HuH-7 (cell line): Measurements from ENCODE around the gene KCNQ4.

ENCODE experiments used
- DNase-seq: peaks from one replicate; pipeline ENCODE4 v3.0.0; 2011; ENCODE audit warnings: low spot score

KCNQ4 gene

GRCh38 chr1:40755067-40755466, 28.5 kb upstream of the KCNQ4 start:
- no peak for DNase-seq

DNA sequence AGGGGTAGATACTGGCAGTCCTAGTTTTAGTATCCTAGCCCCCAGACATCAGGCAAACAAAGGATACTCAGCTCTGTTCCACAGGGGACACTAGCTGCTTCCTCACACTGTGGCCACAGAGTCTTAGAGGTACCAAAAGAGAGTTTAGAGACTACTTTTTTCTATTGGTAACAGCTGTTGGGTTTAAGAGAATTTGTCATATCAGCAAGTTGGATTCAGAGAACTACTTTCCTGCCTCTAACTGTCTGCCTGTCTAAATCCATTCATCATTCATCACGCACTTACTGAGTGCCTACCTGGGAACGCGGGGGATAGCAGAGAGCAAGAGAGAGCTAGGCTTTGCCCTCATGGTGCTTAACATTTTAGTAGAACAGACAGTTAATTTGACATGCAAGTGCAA, 27.1 kb upstream of the KCNQ4 start:
- no peak for DNase-seq

DNA sequence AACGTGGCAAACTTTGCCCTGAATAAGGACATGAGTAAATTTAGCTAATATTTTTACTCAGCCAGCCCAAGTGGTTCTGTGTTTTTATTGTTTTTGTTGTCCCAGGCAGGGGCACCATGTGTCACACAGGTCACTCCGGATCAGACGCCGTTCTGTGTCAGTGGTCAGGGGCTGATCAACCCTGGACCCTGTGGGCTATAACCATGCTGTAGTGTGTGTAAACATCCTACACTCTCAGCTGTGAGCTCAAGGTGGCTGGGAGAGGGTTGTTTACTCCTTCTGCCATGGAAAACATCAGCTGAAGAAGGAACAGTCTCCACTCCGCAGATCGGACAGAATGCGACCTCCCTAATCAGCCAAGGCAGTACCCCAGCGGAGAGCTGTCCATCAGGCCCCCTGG, 26.5 kb upstream of the KCNQ4 start:
- no peak for DNase-seq

GRCh38 chr1:40758004-40758403, 25.6 kb upstream of the KCNQ4 start:
- DNase-seq, result no peak

DNA sequence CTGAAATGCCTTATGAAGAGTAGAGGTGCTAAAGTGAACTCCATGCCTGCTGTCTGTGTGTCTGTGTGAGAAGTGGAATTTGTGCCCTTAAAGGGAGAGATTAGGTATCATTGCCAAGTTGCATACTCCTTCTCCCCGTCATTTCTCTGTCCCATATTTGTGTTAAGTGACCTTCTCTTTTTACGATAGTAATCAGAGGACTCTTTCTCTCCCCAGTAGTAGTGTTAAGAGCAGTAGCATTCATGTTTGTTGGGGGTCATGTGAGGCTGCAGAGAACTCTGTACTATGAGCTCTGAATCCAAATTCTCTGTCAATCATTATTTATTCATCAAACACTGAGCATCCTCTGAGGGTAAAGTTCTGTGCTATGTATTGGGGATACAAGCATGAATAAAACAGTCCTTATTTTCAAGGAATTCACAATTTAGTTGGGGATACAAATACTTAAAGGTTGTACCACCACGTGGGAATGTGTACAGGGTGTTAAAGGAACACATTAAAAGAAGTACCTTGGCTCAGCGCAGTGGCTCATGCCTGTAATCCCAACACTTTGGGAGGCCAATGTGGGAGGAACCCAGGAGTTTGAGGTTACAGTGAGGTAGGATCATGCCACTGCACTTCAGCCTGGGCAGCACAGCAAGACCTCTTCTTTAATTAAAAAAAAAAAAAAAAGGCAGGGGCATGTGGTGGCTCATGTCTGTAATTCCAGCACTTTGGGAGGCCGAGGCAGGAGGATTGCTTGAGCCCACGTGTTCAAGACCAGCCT, 24.8 kb upstream of the KCNQ4 start:
- DNase-seq, result no peak

GRCh38 chr1:40760984-40761383, 22.6 kb upstream of the KCNQ4 start:
- no peak for DNase-seq

DNA sequence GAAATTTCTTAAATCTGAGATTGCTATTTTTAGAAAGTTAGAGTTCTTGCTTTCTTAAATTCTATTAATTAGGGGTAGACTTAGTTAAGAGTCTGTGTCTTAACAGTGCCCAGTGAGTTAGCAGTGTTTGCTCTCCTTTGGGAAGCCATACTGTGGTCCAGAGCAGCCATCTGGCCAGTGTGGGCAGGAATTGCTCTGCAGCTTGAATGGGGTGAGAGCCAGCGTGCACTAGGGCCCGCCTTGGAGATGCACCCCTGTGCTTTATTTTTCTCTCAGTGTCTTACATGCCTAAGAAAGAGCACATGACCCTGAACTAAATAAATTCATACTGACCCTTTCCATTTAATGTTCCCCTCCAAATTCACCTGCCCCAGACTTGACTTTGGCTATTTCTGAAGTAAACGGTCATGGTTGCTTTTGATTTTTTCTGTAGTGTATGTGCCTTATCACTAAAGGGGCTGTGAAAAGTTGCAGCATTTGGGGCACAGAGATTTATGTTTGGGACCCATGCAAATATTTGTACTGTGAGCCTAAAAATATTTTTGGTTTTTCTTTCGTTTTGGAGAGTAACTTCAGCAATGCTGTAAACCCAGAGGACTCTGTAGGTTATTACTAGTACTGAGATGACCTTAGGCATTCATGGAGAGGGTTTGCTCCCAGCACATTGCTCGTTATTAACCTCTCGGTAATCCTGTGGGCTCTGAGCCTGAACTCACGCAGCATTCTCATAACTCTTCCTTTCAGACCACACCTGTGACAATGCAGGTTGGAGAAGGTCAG, 21.3 kb upstream of the KCNQ4 start:
- no peak for DNase-seq

- DNase-seq, result no peak
Observed at GRCh38 chr1:40763742-40764532, 19.6 kb upstream of the KCNQ4 start.

DNA sequence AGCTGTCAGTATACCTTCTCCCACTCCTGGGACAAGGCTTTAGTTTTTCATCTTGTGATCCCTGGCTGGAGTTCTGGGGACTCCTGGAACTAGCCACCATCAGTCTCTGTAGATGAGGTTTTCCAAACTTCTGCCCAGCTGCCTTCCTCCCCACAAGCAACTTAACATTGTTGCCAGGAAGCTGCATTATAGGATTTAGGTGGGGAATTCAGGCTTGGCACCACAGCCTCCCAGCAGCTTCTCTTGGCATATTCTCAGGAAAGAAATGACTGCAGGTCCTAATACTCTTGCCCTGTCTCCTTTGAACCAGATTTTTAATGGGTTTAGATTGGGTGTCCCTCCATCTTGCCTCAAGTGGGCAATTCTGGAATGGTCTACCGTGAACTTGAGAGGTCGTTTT, 18.6 kb upstream of the KCNQ4 start:
- DNase-seq, result no peak

GRCh38 chr1:40766017-40766416, 17.6 kb upstream of the KCNQ4 start:
- no peak for DNase-seq

DNA sequence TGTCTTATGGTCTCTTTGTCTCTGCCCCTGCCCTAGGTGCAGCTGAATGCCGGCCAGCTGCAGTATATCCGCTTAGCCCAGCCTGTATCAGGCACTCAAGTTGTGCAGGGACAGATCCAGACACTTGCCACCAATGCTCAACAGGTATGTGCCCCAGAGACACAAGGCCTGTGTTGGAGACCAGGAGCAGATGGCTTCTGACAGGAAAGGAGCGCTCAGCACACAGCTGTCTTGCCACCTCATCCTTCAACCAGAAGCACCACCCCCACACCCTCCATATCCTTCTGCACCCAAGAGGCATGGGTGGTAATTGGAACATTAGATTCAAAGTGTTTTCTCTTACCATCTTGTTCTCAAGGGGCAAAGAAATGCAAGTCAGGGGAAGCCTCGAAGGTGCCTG, 17.0 kb upstream of the KCNQ4 start:
- DNase-seq, result no peak

DNA sequence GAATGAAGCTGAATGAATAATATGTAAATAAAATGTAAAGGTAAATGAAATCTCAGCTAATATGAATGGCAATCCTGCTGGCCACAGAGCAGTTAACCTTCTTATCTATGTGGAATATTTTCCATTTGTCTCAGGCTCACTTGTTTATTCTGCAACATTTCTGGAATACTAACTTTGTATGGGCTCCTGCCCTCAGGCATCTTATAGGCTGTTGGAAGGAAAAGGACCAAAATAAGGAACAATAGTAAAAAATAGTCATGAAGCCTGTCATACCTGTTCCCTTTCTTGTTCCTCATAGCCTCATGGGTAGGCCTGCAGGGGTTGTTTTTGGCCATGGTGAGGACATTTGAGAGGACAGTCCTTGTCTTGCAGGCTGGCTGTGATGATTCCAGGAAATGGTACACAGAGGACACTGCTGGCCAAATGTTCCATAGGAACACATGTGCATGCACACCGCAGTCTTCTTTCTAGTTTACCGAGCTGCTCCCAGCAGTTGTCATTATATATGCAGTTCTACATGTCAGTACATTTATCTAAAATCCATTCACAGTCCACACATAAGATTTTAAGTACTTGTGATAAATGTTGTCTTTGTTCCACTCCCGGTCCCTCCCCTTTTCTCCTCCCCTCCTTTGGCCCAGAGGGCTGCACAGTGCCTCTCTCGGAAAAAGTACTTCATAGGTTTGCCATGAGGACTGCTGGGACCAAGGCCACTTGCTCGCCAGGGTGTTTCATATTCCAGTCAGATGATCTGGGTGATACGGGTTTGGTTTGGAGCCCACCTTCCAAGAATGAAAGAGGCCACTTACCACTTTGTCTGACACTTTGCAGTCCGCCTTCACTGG, 15.2 kb upstream of the KCNQ4 start:
- no peak for DNase-seq

DNA sequence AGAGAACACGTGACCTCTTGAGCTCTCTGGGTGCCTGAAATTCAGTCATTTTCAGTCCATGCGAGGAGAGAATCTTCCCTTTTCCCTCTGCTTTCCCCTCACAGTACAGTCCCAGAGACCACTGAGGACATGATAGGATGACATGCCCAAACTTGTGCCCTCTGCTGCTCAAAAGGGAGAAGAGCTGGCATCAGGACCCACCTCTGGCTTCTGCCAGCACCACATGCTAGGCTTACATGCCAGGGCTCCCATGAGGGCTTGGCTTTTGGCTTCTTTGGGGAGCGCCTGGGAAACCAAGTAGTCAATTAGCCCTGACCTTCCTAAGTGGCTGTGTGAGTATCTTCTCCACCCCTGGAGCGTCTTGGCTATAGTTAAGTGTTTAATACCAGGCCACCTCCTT, 13.8 kb upstream of the KCNQ4 start:
- no peak for DNase-seq

GRCh38 chr1:40770296-40771070, 13.1 kb upstream of the KCNQ4 start:
- DNase-seq, result no peak

DNA sequence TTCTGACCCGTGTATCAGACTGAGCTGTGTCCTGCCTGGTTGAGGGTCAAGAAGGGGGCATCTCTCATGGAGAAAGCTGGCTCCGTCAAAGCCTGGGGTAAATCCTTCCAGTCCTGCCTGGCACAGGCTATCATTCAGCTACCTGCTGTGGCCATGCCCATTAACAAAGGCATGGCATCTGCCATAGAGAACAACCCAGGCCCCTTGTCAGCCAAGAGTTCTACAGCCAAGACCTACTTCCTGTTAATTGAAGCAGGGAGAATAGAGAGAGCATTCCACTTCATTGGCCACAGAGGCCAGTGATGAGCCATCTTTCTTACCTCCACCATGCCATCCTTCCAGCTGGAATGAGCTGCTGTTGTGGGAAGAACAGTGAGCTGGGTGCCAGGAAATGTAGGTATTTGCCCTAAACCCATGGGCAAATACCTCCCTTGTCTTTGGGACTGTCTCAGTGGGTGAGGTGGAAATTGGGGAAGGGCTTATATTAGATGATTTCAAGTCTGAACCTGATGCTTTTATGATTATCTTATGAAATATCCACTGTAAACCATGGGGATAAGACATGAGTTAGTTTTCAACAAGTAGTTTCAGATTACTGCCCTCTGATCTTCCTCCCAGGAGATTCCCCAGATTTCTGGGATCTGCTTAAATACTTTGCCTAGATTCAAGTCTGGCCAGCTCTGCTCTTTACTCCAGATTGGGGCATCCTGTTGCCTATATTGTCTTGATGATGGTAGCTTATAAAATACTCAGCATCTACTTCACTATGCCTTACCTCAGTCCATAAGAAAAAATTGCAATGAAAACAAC, 11.2 kb upstream of the KCNQ4 start:
- no peak for DNase-seq

DNA sequence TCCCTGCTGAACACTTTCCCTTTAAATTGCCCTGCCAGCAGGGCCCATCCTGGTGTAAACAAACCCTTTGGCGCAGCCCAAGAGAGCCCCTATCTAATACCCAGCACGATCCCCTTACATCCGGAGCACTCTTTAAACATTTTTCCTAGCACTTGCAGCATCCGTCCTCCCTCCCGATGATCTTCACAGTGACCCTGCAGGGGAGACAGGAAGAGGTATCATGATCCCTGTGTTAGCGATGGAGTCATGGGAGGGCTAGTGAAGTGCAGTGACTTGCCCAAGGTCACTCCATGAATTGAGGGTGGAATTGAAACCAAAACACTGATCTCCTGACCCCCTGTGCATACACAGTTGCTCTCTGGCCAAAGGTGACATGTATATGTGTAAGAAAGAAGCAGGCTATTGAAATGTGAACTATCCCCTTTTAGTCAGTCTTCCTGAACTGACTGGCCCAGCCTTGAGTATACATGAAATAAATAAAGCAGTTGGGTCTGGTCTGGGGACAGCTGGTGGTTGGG, 9.8 kb upstream of the KCNQ4 start:
- DNase-seq, result no peak

DNA sequence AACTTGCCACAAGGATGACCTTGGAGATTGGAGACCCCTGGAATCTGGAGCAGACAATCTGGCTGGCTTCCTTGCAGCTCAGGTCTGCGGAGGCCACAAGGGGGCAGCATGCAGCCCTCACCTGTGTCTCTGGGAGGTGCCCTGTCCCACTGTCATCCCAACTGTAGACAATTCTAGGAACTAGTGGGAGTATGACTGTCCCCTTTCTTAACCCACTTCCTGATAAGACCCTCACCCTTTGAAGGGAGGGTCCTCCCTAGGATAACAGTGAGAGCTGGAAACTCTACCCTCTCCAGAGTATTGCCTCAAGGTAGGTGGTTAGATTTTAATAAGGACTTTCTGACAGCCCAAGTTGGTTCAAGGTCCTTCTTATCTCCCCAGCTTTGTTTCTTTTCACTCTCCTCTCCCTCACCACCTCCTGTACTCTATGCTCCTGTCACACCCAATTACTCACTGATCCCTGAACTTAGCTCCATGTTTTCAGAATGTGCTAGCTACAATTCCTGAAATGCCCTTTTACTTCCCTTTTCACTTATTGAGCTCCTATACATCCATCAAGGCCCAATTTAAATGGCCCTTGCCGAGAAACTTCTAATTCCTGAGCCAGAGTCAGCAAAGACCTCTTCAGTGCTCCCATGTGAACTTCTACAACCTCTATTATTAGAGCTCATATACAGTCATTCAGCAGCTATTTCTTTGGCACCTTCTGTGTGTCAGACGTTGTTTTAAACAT, 9.2 kb upstream of the KCNQ4 start:
- peak; percentile 77 for DNase-seq

DNA sequence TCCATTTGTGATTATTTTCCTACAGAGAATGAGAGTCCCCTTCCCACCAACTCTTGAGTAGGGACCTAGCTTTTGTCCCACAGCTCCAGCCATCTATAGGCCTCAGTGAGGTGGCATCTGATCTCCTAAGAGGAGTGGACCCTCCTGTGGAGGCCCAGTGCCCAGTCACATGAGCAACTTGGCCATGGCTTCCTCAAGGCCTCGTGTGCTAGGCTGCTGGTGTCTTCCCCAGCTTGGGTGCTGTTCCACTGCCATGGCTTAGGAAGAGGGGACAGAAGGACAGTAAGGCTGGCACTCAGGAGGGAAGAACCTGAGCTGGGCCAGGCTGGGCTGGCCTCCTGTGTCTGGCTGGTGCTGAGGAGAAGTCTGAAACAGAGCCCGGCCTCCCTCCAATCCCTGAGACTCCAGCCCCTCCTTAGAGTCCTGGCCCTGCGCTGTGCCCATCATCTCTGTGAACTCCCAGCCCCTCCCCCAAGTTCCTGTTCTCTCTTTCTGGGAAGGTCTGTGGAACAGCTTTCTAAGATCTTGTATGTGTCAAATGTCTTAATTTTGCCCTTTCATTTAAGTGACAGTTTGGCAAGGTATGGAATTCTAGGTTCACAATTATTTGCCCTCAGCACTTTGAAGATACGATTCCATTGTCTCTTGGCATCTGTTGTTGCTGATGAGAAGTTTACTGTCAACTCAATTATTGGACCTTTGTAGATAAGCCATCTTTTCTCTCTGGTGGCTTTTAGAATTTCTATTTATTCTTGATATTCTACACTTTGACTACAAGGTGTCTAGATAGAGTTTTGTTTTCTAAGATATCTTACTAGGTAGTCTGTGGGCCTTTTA, 7.1 kb upstream of the KCNQ4 start:
- DNase-seq, result no peak
